IPS DF 6.9 (cell line): ENCODE data around the gene PPP2R1B.

Experiments
- DNase-seq: peaks from one replicate; pipeline ENCODE4 v3.0.0-alpha.2; 2013; ENCODE audit warnings: low read depth, low spot score
- H3K27ac ChIP-seq: one replicate; pipeline ENCODE4 v1.5.1; 2013; ENCODE audit warnings: low read length, control low read depth
- H3K27me3 ChIP-seq: 2 replicates; pipeline ENCODE4 v1.6.1; 2013; ENCODE audit warnings: mild to moderate bottlenecking, low read length; ENCODE audit not compliant: control insufficient read depth, insufficient read depth
- H3K36me3 ChIP-seq: 2 replicates; pipeline ENCODE4 v1.6.1; 2013; ENCODE audit warnings: low read length; ENCODE audit not compliant: control insufficient read depth, insufficient read depth
- H3K4me1 ChIP-seq: 2 replicates; pipeline ENCODE4 v1.6.1; 2013; ENCODE audit warnings: low read length; ENCODE audit not compliant: control insufficient read depth, insufficient read depth
- H3K4me3 ChIP-seq: 2 replicates; pipeline ENCODE4 v1.5.1; 2013; ENCODE audit warnings: mild to moderate bottlenecking, low read length
- H3K9me3 ChIP-seq: 2 replicates; pipeline ENCODE4 v1.6.1; 2013; ENCODE audit warnings: low read length, inconsistent platforms; ENCODE audit not compliant: control insufficient read depth, insufficient read depth
- WGBS: extraction: QIAGEN DNeasy Blood & Tissue Kit; methylation state at CpG from one replicate; pipeline ENCODE4 v1.1.7; 2013; ENCODE audit warnings: mixed read lengths, missing lambda C conversion rate; ENCODE audit not compliant: insufficient read length, insufficient coverage; 5-methylcytosine and 5-hydroxymethylcytosine counted together

The PPP2R1B gene

DNA sequence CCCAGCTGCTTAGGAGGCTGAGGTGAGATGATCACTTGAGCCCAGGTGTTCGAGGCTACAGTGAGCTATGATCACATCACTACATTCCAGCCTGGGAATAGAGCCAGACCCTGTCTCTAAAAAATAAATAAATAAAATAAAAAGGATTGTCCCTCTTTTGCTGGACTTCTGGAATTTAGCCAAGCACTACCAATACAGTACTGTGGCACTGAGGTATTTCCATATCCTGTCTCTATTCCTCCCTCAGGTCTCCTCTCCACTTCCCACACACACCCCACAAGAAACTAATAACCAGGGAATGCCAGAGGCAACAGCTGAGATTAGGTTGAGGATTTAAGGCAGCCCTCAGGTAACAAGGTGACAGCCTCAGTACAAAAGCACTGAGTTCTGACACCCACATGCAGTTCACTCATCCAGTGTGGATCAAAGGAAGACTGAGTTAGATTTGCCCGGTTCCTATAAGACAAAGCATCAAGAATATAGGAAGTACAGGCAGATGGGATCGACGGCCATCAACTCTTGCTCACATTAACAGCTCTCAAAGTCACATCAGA lies 4.5 kb upstream of the PPP2R1B start:
- Histone ChIP-seq H3K4me1 (0 out of 2 replicates have a peak, but pooled peaks cover 4% of the 10 kb centered on the region), H3K27ac (no peak overlapping the region), H3K36me3 (no peaks in the 10 kb centered on the region), H3K27me3 (no peaks in the 10 kb centered on the region), H3K4me3 (no peak overlapping the region), H3K9me3 (no peaks in the 10 kb centered on the region; the same call in 1 of the 2 replicates)
- DNase-seq = no peak
- WGBS = no CpG with 5 or more reads among the region's 4 CpGs

DNA sequence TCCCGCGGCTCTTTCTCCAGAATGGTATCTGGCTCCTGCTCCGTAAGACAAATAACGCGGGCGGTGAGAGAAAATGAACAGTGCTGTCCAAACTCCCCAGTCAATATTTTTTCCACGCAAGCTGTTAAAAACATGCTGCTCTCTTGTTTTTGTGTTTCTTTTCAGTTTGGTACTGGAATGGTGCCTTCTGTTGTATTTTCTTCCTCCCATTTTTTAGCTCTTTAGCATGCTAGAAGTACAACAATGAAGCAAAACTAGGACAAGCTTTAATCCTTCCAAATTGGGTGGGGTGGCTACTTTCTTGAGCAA lies 599 bp upstream of the PPP2R1B start:
- Histone ChIP-seq H3K27me3 (no peaks in the 10 kb centered on the region), H3K4me3 (peak overlapping the region; percentile 94; the same call in 1 of the 2 replicates), H3K36me3 (no peaks in the 10 kb centered on the region), H3K9me3 (no peaks in the 10 kb centered on the region), H3K4me1 (0 out of 2 replicates have a peak, but pooled peaks cover 4% of the 10 kb centered on the region), H3K27ac (no peak overlapping the region)
- WGBS = no CpG with 5 or more reads among the region's 7 CpGs
- no peak for DNase-seq

GRCh38 chr11:111765320-111765983 lies 737 bp downstream of the PPP2R1B start:
- Histone ChIP-seq H3K4me3 (peak overlapping the region; percentile 94; the same call in 1 of the 2 replicates), H3K27me3 (no peaks in the 10 kb centered on the region), H3K36me3 (peaks cover 3% of the 10 kb centered on the region; the same call in 1 of the 2 replicates), H3K27ac (no peak overlapping the region), H3K4me1 (no peaks in the 10 kb centered on the region), H3K9me3 (no peaks in the 10 kb centered on the region)
- WGBS = no CpG with 5 or more reads among the region's 28 CpGs
- DNase-seq = peak; percentile 7

DNA sequence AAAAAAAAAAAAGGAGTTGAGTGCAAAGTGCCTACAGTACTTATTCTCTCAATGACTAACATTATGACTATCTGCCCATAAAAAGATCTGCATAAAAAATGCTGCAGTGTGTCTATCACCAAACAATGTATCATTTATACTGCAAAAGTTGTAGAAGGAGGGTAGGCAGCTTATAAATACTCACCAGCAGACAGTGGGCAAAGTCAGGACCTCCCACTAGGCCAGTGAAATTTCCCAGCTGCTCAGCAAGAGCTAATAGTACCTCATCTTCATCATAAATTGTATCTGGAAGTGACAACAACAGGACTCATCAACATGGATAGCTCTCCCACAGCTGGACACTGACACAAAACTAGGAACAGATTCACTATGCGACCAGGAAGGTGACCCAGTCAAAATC lies 1.6 kb downstream of the PPP2R1B start:
- no peak overlapping the region for H3K27ac ChIP-seq
- peaks cover 6% of the 10 kb centered on the region; the same call in 1 of the 2 replicates for H3K36me3 ChIP-seq
- WGBS = no CpG with 5 or more reads among the region's 1 CpG
- no peaks in the 10 kb centered on the region for H3K4me1 ChIP-seq
- H3K4me3 ChIP-seq = no peak overlapping the region
- DNase-seq = no peak
- H3K27me3 ChIP-seq = no peaks in the 10 kb centered on the region
- H3K9me3 ChIP-seq = no peaks in the 10 kb centered on the region

GRCh38 chr11:111762981-111763643 lies 3.1 kb downstream of the PPP2R1B start:
- no peak overlapping the region for H3K4me3 ChIP-seq
- H3K27ac ChIP-seq = no peak overlapping the region
- no peaks in the 10 kb centered on the region for H3K27me3 ChIP-seq
- no CpG with 5 or more reads among the region's 3 CpGs for WGBS
- H3K36me3 ChIP-seq = peaks cover 6% of the 10 kb centered on the region; the same call in 1 of the 2 replicates
- DNase-seq = no peak
- H3K9me3 ChIP-seq = no peaks in the 10 kb centered on the region
- H3K4me1 ChIP-seq = no peaks in the 10 kb centered on the region

- no peaks in the 10 kb centered on the region for H3K4me1 ChIP-seq
- H3K9me3 ChIP-seq = no peaks in the 10 kb centered on the region
- no peak for DNase-seq
- H3K27me3 ChIP-seq = no peaks in the 10 kb centered on the region
- H3K36me3 ChIP-seq = peaks cover 6% of the 10 kb centered on the region; the same call in 1 of the 2 replicates
- no peak overlapping the region for H3K4me3 ChIP-seq
- no peak overlapping the region for H3K27ac ChIP-seq
- WGBS = no CpG with 5 or more reads among the region's 5 CpGs
These were observed 3.7 kb downstream of the PPP2R1B start for GRCh38 chr11:111762526-111762925.

DNA sequence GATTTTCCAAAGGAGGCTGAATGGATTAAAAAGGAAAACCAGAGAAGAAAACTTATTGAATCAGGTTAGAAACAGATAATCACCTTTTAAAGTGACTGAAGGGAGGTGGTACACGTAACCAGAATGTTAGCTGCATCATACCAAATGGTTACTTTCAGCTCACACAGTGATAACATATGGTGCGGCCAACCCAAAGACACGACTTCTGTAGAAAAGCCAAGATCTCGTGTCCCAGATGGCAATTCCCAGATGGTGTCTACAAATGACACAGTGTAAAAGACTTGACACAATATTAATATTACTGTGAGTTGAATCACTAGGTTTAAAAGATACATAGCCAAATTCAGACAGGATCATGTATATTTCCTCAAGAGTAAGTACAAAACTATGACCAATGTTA lies 5.2 kb downstream of the PPP2R1B start:
- WGBS = no CpG with 5 or more reads among the region's 4 CpGs
- DNase-seq = no peak
- H3K27ac ChIP-seq = no peak overlapping the region
- no peaks in the 10 kb centered on the region for H3K9me3 ChIP-seq
- H3K36me3 ChIP-seq = peaks cover 6% of the 10 kb centered on the region; the same call in 1 of the 2 replicates
- no peaks in the 10 kb centered on the region for H3K4me1 ChIP-seq
- no peak overlapping the region for H3K4me3 ChIP-seq
- H3K27me3 ChIP-seq = no peaks in the 10 kb centered on the region

DNA sequence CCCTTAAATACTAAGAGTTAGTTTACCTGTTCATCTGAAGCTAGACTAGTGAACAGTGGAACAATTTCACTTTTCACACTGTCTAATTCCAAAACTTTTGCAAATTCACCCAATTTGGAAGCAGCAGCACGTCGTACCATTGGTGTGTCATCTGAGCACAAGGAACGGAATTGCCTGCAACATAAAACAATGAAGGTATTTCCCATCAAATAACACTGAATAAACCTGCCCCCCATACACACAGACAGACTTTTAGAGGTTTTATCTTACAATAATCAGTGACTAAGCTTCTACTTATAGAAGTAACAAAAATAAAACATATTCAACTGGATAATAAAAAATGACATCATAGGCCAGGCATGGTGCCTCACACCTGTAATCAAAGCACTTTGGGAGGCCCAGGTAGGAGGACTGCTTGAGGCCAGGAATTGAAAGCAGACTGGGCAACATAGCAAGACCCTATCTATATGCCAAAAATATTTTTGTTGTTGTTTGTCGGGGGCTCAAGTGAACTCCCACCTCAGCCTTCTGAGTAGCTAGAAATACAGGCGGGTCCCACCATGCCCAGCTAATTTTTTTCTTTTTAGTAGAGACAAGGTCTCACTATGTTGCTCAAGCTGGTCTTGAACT lies 6.3 kb downstream of the PPP2R1B start:
- Histone ChIP-seq H3K9me3 (no peaks in the 10 kb centered on the region), H3K27me3 (no peaks in the 10 kb centered on the region), H3K36me3 (peaks cover 7% of the 10 kb centered on the region; the same call in 1 of the 2 replicates), H3K4me3 (no peak overlapping the region), H3K4me1 (no peaks in the 10 kb centered on the region), H3K27ac (no peak overlapping the region)
- WGBS = no CpG with 5 or more reads among the region's 5 CpGs
- no peak for DNase-seq

GRCh38 chr11:111759376-111759775 lies 6.8 kb downstream of the PPP2R1B start:
- H3K4me3 ChIP-seq = no peak overlapping the region
- DNase-seq = no peak
- peaks cover 7% of the 10 kb centered on the region; the same call in 1 of the 2 replicates for H3K36me3 ChIP-seq

GRCh38 chr11:111756097-111756496 lies 10.1 kb downstream of the PPP2R1B start:
- Histone ChIP-seq H3K27ac (no peak overlapping the region), H3K9me3 (no peaks in the 10 kb centered on the region), H3K27me3 (no peaks in the 10 kb centered on the region), H3K4me1 (no peaks in the 10 kb centered on the region), H3K36me3 (peaks cover 11% of the 10 kb centered on the region), H3K4me3 (no peak overlapping the region)
- no CpG with 5 or more reads among the region's 6 CpGs for WGBS
- DNase-seq = no peak

More at GRCh38 chr11:111759376-111759775, 6.8 kb downstream of the PPP2R1B start:
- no peaks in the 10 kb centered on the region for H3K9me3 ChIP-seq
- no peaks in the 10 kb centered on the region for H3K4me1 ChIP-seq
- H3K27me3 ChIP-seq = no peaks in the 10 kb centered on the region
- no peak overlapping the region for H3K27ac ChIP-seq
